Endodermal cell (in vitro differentiated cells): ENCODE results near the gene IL17RC. TPM values are rescaled to one million over a fixed set of nuclear protein-coding genes. Genes with fewer than 3 reads are reported as not detected.

Source experiments
- DNase-seq: peaks from one replicate; pipeline ENCODE4 v3.0.0-alpha.2; 2017
- H3K27ac ChIP-seq: 2 replicates; pipeline ENCODE4 v1.5.1; 2013; ENCODE audit warnings: mild to moderate bottlenecking, low read depth, low read length, moderate library complexity
- H3K27me3 ChIP-seq: 2 replicates; pipeline ENCODE4 v1.6.1; 2013; ENCODE audit warnings: mild to moderate bottlenecking, low read length, moderate library complexity; ENCODE audit not compliant: insufficient read depth, control insufficient read depth, poor library complexity, severe bottlenecking
- H3K36me3 ChIP-seq: 2 replicates; pipeline ENCODE4 v1.7.0; 2013; ENCODE audit warnings: mild to moderate bottlenecking, low read length, moderate library complexity; ENCODE audit not compliant: control insufficient read depth, insufficient read depth
- H3K4me1 ChIP-seq: one replicate; pipeline ENCODE4 v1.7.0; 2013; ENCODE audit warnings: low read length; ENCODE audit not compliant: control insufficient read depth, insufficient read depth
- H3K4me3 ChIP-seq: 2 replicates; pipeline ENCODE4 v1.5.1; 2013; ENCODE audit warnings: mild to moderate bottlenecking, low read length, moderate library complexity
- H3K9ac ChIP-seq: 2 replicates; pipeline ENCODE4 v1.6.1; 2013; ENCODE audit warnings: mild to moderate bottlenecking, low read length, moderate library complexity; ENCODE audit not compliant: poor library complexity, severe bottlenecking; ENCODE audit errors: extremely low read depth
- H3K9me3 ChIP-seq: 2 replicates; pipeline ENCODE4 v1.6.1; 2013; ENCODE audit warnings: mild to moderate bottlenecking, low read length, moderate library complexity; ENCODE audit not compliant: control insufficient read depth
- H3K27ac Mint-ChIP-seq: 2 replicates; pipeline ENCODE4 v1.8.0; 2020; ENCODE audit warnings: mixed read lengths
- H3K27me3 Mint-ChIP-seq: 2 replicates; pipeline ENCODE4 v1.8.0; 2021; ENCODE audit warnings: mild to moderate bottlenecking, mixed read lengths; ENCODE audit not compliant: insufficient read depth
- H3K36me3 Mint-ChIP-seq: 2 replicates; pipeline ENCODE4 v1.8.0; 2020; ENCODE audit warnings: low read depth, mixed read lengths
- H3K4me1 Mint-ChIP-seq: 2 replicates; pipeline ENCODE4 v1.8.0; 2020; ENCODE audit warnings: mixed read lengths
- H3K4me3 Mint-ChIP-seq: 2 replicates; pipeline ENCODE4 v1.8.0; 2020; ENCODE audit warnings: mild to moderate bottlenecking, moderate library complexity, mixed read lengths
- H3K9me3 Mint-ChIP-seq: 2 replicates; pipeline ENCODE4 v1.8.0; 2020; ENCODE audit warnings: mild to moderate bottlenecking, mixed read lengths
- WGBS, 2 experiments: methylation state at CpG; one replicate each; pipeline versions ENCODE4 v1.1.5 to v1.1.7; 2013; ENCODE audit warnings: missing lambda C conversion rate in 2 of 2, mixed read lengths in 1 of 2; ENCODE audit not compliant: insufficient coverage in 1 of 2, insufficient read length in 1 of 2; 5-methylcytosine and 5-hydroxymethylcytosine counted together
- total RNA-seq, 2 donors: library from RNA; stranded (reverse); fragmentation: NEBNext Ultra II Directional in 1 of 2; extraction: Animal tissue kit (Norgen Biotek cat#: 25700) in 1 of 2; gene quantifications; 2 replicates in 1 of 2; 3 replicates in 1 of 2; pipeline ENCODE4 v1.2.1, GENCODE V29; 2021
- TF ChIP-seq, protein P1 (sequence below): fragments of 200-600 bp; sonication (generic); conservative IDR thresholded peaks from 2 replicates; pipeline ENCODE4 v1.5.0; 2021; ENCODE audit warnings: antibody characterized with exemption, mild to moderate bottlenecking

The IL17RC gene
- total RNA-seq, 2 donors from 2014 or later, result 15.7 to 19.0 TPM

GRCh38 chr3:9903904-9904303, 13.0 kb upstream of the IL17RC start:
- Histone ChIP-seq H3K4me3 (no peak overlapping the region), H3K36me3 (no peaks in the 10 kb centered on the region), H3K9ac (no peak overlapping the region), H3K27me3 (no peaks in the 10 kb centered on the region), H3K4me1 (no peaks in the 10 kb centered on the region), H3K9me3 (no peaks in the 10 kb centered on the region), H3K27ac (no peak overlapping the region)
- DNase-seq, result no peak
- H3K4me3 Mint-ChIP-seq, result no peak overlapping the region
- TF ChIP-seq, protein P1, sequence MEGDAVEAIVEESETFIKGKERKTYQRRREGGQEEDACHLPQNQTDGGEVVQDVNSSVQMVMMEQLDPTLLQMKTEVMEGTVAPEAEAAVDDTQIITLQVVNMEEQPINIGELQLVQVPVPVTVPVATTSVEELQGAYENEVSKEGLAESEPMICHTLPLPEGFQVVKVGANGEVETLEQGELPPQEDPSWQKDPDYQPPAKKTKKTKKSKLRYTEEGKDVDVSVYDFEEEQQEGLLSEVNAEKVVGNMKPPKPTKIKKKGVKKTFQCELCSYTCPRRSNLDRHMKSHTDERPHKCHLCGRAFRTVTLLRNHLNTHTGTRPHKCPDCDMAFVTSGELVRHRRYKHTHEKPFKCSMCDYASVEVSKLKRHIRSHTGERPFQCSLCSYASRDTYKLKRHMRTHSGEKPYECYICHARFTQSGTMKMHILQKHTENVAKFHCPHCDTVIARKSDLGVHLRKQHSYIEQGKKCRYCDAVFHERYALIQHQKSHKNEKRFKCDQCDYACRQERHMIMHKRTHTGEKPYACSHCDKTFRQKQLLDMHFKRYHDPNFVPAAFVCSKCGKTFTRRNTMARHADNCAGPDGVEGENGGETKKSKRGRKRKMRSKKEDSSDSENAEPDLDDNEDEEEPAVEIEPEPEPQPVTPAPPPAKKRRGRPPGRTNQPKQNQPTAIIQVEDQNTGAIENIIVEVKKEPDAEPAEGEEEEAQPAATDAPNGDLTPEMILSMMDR, result no peak
- WGBS, 2 experiments, result 93 to 95% methylated on average over 3 to 4 of the region's 4 CpGs
- peaks cover 1% of the 10 kb centered on the region for H3K27me3 Mint-ChIP-seq
- no peaks in the 10 kb centered on the region for H3K36me3 Mint-ChIP-seq
- H3K4me1 Mint-ChIP-seq, result peaks cover 14% of the 10 kb centered on the region
- no peak overlapping the region for H3K27ac Mint-ChIP-seq
- no peaks in the 10 kb centered on the region for H3K9me3 Mint-ChIP-seq

DNA sequence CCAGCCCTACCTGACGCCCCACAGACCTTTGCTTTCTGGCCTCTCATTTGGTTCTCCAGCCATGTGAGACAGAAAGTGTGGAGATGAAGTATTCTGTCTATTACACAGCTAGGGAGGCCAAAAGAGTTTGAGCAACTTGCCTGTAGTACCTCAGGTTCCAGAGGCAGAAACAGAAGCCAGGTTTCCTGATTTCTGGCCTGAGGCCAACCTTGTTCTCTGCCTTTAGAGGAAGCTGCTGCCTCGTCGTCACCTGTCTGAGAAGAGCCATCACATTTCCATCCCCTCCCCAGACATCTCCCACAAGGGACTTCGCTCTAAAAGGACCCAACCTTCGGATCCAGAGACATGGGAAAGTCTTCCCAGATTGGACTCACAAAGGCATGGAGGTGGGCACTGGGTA, 10.4 kb upstream of the IL17RC start:
- no peak for DNase-seq
- H3K4me1 ChIP-seq, result no peaks in the 10 kb centered on the region
- H3K9me3 ChIP-seq, result no peaks in the 10 kb centered on the region
- no peaks in the 10 kb centered on the region for H3K9me3 Mint-ChIP-seq
- H3K27me3 ChIP-seq, result no peaks in the 10 kb centered on the region
- no peak overlapping the region for H3K4me3 Mint-ChIP-seq
- no peak overlapping the region for H3K27ac ChIP-seq
- TF ChIP-seq, protein P1, result no peak
- H3K9ac ChIP-seq, result no peak overlapping the region
- H3K27ac Mint-ChIP-seq, result no peak overlapping the region
- peaks cover 1% of the 10 kb centered on the region for H3K27me3 Mint-ChIP-seq
- no peaks in the 10 kb centered on the region for H3K36me3 ChIP-seq
- H3K36me3 Mint-ChIP-seq, result no peaks in the 10 kb centered on the region
- no peak overlapping the region for H3K4me3 ChIP-seq
- 92 to 94% methylated on average over 4 to 5 of the region's 5 CpGs for WGBS, 2 experiments
- peaks cover 13% of the 10 kb centered on the region for H3K4me1 Mint-ChIP-seq

- no peak for DNase-seq
- Histone ChIP-seq H3K27ac (no peak overlapping the region), H3K27me3 (no peaks in the 10 kb centered on the region), H3K9me3 (no peaks in the 10 kb centered on the region), H3K9ac (no peak overlapping the region), H3K4me1 (no peaks in the 10 kb centered on the region), H3K4me3 (no peak overlapping the region), H3K36me3 (no peaks in the 10 kb centered on the region)
- Mint-ChIP-seq H3K27me3 (peaks cover 1% of the 10 kb centered on the region), H3K27ac (no peak overlapping the region), H3K4me3 (no peak overlapping the region), H3K4me1 (peaks cover 5% of the 10 kb centered on the region), H3K9me3 (no peaks in the 10 kb centered on the region), H3K36me3 (no peaks in the 10 kb centered on the region)
- TF ChIP-seq, protein P1, result no peak
- 83 to 98% methylated on average over 2 to 3 of the region's 3 CpGs for WGBS, 2 experiments
Measured at GRCh38 chr3:9908286-9908685, 8.6 kb upstream of the IL17RC start.
